GM23338 (cell line): ENCODE results near the gene CTNS. TPM values are rescaled to one million over a fixed set of nuclear protein-coding genes. Genes with fewer than 3 reads are reported as not detected.

ENCODE experiments used
- ATAC-seq: fragments of 200-7000 bp; cut with Tn5 transposase; 3 replicates; pipeline ENCODE4 v1.9.1; 2020
- DNase-seq: peaks from one replicate; pipeline ENCODE4 v3.0.0-alpha.2; 2015; ENCODE audit warnings: low spot score
- H2AFZ ChIP-seq: fragments of 200-600 bp; sonication (generic); 2 replicates; pipeline ENCODE4 v1.8.0; 2016; ENCODE audit warnings: antibody characterized with exemption, mild to moderate bottlenecking, moderate library complexity
- H3F3A ChIP-seq: fragments of 200-600 bp; sonication (generic); replicated peaks from 2 replicates; pipeline ENCODE4 v1.8.0; 2017; ENCODE audit warnings: antibody characterized with exemption, mixed run types, low read depth
- H3K27ac ChIP-seq: fragments of 200-600 bp; sonication (generic); 2 replicates; pipeline ENCODE4 v1.6.1; 2016; ENCODE audit warnings: low read depth
- H3K27me3 ChIP-seq: fragments of 200-600 bp; sonication (generic); 2 replicates; pipeline ENCODE4 v1.8.0; 2016; ENCODE audit warnings: mild to moderate bottlenecking, mixed run types, moderate library complexity; ENCODE audit not compliant: insufficient read depth
- H3K36me3 ChIP-seq: fragments of 200-600 bp; sonication (generic); 2 replicates; pipeline ENCODE4 v1.8.0; 2016; ENCODE audit warnings: mild to moderate bottlenecking; ENCODE audit not compliant: insufficient read depth
- H3K4me1 ChIP-seq: fragments of 200-600 bp; sonication (generic); 2 replicates; pipeline ENCODE4 v1.8.0; 2016; ENCODE audit warnings: mild to moderate bottlenecking, moderate library complexity; ENCODE audit not compliant: insufficient read depth
- H3K4me2 ChIP-seq: fragments of 200-600 bp; sonication (generic); 2 replicates; pipeline ENCODE4 v1.7.1; 2017; ENCODE audit warnings: mixed run types
- H3K4me3 ChIP-seq: fragments of 200-600 bp; sonication (generic); 2 replicates; pipeline ENCODE4 v1.6.1; 2016; ENCODE audit warnings: mixed run types
- H3K79me2 ChIP-seq: fragments of 200-600 bp; sonication (generic); replicated peaks from 2 replicates; pipeline ENCODE4 v1.8.0; 2017; ENCODE audit warnings: mild to moderate bottlenecking; ENCODE audit not compliant: insufficient read depth
- H3K9me2 ChIP-seq: fragments of 200-600 bp; sonication (generic); 2 replicates; pipeline ENCODE4 v1.8.0; 2017; ENCODE audit not compliant: insufficient read depth
- H4K20me1 ChIP-seq: fragments of 200-600 bp; sonication (generic); replicated peaks from 2 replicates; pipeline ENCODE4 v1.8.0; 2017; ENCODE audit warnings: mild to moderate bottlenecking; ENCODE audit not compliant: insufficient read depth
- H3K27ac Mint-ChIP-seq: 2 replicates; pipeline ENCODE4 v1.8.0; 2020; ENCODE audit warnings: inconsistent platforms, mild to moderate bottlenecking, moderate library complexity, mixed read lengths
- H3K27me3 Mint-ChIP-seq: 3 replicates; pipeline ENCODE4 v1.8.0; 2022; ENCODE audit warnings: low read depth, mild to moderate bottlenecking, moderate library complexity, mixed read lengths, inconsistent platforms; ENCODE audit not compliant: insufficient read depth, poor library complexity
- H3K36me3 Mint-ChIP-seq: 3 replicates; pipeline ENCODE4 v1.8.0; 2021; ENCODE audit warnings: low read depth, mild to moderate bottlenecking, inconsistent platforms, moderate library complexity, mixed read lengths
- H3K4me1 Mint-ChIP-seq: 3 replicates; pipeline ENCODE4 v1.8.0; 2020; ENCODE audit warnings: mild to moderate bottlenecking, inconsistent platforms, mixed read lengths
- H3K4me3 Mint-ChIP-seq: 3 replicates; pipeline ENCODE4 v1.8.0; 2021; ENCODE audit warnings: moderate library complexity, mild to moderate bottlenecking, inconsistent platforms, mixed read lengths
- H3K9me3 Mint-ChIP-seq: 3 replicates; pipeline ENCODE4 v1.8.0; 2020; ENCODE audit warnings: moderate library complexity, mild to moderate bottlenecking, inconsistent platforms, mixed read lengths
- JUNB ChIP-seq: IDR thresholded peaks from one replicate; pipeline ENCODE4 v1.6.1; 2016; ENCODE audit warnings: antibody characterized with exemption; ENCODE audit not compliant: unreplicated experiment
- POLR2AphosphoS5 ChIP-seq: IDR thresholded peaks from 2 replicates; pipeline ENCODE4 v1.6.1; 2016; ENCODE audit warnings: antibody characterized with exemption, low read depth
- ZNF114 ChIP-seq: fragments of 250-450 bp; sonication (Bioruptor Pico); IDR thresholded peaks from 2 replicates; pipeline ENCODE4 v1.5.0; 2020; ENCODE audit warnings: mild to moderate bottlenecking, moderate library complexity
- polyA plus RNA-seq: library from polyadenylated mRNA; unstranded; fragments of >200 nt; fragmentation: Nextera tagmentation; extraction: Ambion mirVana; gene quantifications from 2 replicates; pipeline ENCODE4 v1.2.1, GENCODE V29; 2016
- total RNA-seq: library from RNA; depleted of rRNA; stranded (reverse); fragments of >200 nt; shearing (Covaris generic); gene quantifications from 2 replicates; pipeline ENCODE4 v1.2.3, GENCODE V29; 2014
- TF ChIP-seq, protein P1 (sequence below), 2 experiments: fragments of 200-600 bp in 1 of 2; sonication (generic) in 1 of 2; conservative IDR thresholded peaks; 2 replicates each; pipeline versions ENCODE4 v1.5.1 to v1.6.1; 2016 to 2017; ENCODE audit warnings: antibody characterized with exemption in 2 of 2, low read depth in 2 of 2, mild to moderate bottlenecking in 2 of 2, moderate library complexity in 1 of 2
- TF ChIP-seq, protein P2 (sequence below): IDR thresholded peaks from 2 replicates; pipeline ENCODE4 v1.6.1; 2016; ENCODE audit warnings: antibody characterized with exemption

CTNS gene
- total and polyA plus RNA-seq, 2 experiments from 2014 or later, result 5.9 to 21.8 TPM

DNA sequence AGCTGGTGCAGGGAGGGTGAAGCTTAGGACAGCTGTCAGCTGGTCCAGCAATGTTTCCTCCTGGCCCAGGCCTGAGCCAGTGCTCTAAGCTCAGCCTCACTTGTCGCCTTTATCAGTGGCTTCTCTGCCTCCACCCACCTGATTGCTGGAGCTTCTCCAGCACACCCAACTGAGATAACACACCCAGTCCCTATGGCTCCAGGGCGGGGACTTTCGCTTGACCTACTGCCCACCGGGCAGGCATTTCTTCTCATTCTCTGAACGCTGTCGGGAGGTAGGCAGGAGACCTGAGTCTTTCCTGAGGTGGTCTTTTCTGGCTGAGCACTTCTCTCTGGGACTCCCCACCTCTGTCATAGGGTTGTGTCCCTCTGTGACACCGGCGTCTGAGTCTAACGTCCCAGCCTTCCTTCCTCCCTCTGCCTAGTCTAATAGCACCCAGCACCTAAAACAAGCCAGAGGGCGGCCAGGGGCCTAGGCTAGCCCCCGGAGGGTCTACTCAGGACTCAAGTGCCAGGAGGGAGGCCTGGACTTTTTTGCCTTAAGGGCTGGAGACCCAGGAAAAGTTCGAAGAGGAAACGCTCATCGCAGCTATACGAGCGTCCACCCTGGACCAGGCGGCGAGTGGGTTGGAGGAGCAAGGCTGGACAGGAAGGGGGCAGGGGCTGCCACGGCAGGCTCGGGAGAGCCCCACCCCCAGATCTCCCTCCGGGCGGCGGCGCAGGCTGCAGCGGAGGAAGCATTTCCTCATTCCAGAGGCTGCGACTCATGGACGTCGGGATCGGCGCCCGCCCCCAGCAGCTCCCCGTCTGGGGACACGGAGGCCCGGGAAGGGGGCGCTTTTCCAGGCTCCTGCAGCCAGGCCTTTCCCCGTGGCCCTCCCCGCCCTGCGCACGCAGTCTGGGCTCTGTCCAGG, 31.1 kb downstream of the CTNS start:
- 0 out of 2 replicates have a peak overlapping the region, but pooled peaks have one; percentile 52 for H2AFZ ChIP-seq
- peaks cover 23% of the 10 kb centered on the region; the same call in 2 of the 3 replicates for H3K36me3 Mint-ChIP-seq
- peak overlapping the region; percentile 100 for H3K4me3 Mint-ChIP-seq
- peak overlapping the region; percentile 99 for H3K4me3 ChIP-seq
- peaks cover 18% of the 10 kb centered on the region; the same call in 1 of the 2 replicates for H3F3A ChIP-seq
- H3K4me1 ChIP-seq, result peaks cover 7% of the 10 kb centered on the region; the same call in 1 of the 2 replicates
- no peaks in the 10 kb centered on the region for H3K36me3 ChIP-seq
- DNase-seq, result peak; percentile 83
- peaks cover 41% of the 10 kb centered on the region for H3K79me2 ChIP-seq
- no peaks in the 10 kb centered on the region for H3K27me3 ChIP-seq
- no peaks in the 10 kb centered on the region; the same call in 2 of the 3 replicates for H3K9me3 Mint-ChIP-seq
- ATAC-seq, result peak; percentile 72
- no peaks in the 10 kb centered on the region for H3K9me2 ChIP-seq
- peak overlapping the region; percentile 99 for H3K4me2 ChIP-seq
- H3K27me3 Mint-ChIP-seq, result peaks cover 21% of the 10 kb centered on the region
- peaks cover 14% of the 10 kb centered on the region for H4K20me1 ChIP-seq
- H3K27ac Mint-ChIP-seq, result peak overlapping the region; percentile 72
- TF ChIP-seq, protein P1, sequence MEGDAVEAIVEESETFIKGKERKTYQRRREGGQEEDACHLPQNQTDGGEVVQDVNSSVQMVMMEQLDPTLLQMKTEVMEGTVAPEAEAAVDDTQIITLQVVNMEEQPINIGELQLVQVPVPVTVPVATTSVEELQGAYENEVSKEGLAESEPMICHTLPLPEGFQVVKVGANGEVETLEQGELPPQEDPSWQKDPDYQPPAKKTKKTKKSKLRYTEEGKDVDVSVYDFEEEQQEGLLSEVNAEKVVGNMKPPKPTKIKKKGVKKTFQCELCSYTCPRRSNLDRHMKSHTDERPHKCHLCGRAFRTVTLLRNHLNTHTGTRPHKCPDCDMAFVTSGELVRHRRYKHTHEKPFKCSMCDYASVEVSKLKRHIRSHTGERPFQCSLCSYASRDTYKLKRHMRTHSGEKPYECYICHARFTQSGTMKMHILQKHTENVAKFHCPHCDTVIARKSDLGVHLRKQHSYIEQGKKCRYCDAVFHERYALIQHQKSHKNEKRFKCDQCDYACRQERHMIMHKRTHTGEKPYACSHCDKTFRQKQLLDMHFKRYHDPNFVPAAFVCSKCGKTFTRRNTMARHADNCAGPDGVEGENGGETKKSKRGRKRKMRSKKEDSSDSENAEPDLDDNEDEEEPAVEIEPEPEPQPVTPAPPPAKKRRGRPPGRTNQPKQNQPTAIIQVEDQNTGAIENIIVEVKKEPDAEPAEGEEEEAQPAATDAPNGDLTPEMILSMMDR (conservative IDR thresholded peaks at IDR 0.05; ENCODE audit: low read depth in 2 of 2), result peak in 1 of 2 experiments; percentile 0; a peak in 1 of 4 replicates
- no peak for TF ChIP-seq JUNB
- peaks cover 22% of the 10 kb centered on the region for H3K4me1 Mint-ChIP-seq
- peak overlapping the region; percentile 98 for H3K27ac ChIP-seq

DNA sequence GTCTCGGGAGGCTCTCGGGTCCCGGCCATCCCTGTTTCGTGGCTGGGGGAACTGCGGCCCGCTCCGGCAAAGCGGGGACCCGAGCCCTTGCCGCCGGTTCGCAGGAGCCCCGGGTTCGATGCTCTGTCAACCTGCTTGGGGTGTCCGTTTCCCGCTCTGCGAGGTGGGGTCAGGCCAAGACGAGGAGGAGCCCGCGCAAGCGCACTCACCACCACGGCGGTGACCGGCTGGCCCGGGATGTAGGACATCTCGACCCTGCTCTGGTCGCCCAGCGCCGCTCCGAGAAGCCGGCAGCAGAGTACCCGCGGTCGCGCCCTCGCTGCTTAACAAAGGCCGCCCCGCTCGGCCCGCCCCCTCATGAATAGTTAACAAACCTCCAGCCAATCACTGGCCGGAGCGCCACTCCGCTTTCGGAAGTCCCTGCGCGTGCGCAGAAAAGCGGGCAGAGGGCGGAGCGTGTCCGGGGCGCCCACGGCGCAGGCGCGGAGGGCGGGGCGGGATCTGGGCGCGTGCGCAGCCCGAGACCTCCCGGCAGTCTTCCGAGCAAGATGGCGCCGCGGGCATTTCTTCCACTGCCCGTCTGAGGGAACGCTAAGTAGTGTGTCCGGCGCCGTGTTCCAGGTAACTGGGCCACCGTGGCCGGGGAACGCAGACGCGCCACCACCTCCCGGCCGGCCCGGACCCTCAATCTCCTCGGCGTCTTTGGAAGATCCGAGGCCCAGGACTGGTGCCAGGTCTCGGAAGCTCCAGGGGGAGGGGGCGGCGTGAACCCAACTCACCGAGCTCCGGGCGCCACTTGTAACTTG, 31.9 kb downstream of the CTNS start, which contains the start of the genes EMC6 and TAX1BP3:
EMC6 (plus strand) TSS at position 534 of the 806 bp plus-strand sequence. CDS start 335 bp downstream, outside the sequence.
TAX1BP3 (minus strand) TSS at position 300 of the 806 bp plus-strand sequence; CDS start at position 248, 52 bp downstream.
- H2AFZ ChIP-seq, result peak within 1 kb of the TSS; percentile 52; the same call in 1 of the 2 replicates
- H3K4me3 Mint-ChIP-seq, result peak within 1 kb of the TSS; percentile 100
- H3K79me2 ChIP-seq, result peaks cover 41% of the 10 kb centered on the region
- TF ChIP-seq, protein P1 (conservative IDR thresholded peaks at IDR 0.05; ENCODE audit: low read depth in 2 of 2), result no peak
- TF ChIP-seq ZNF114 (CRISPR knock-in tag) (no peak), POLR2AphosphoS5 (peak; percentile 98)
- TF ChIP-seq, protein P2, sequence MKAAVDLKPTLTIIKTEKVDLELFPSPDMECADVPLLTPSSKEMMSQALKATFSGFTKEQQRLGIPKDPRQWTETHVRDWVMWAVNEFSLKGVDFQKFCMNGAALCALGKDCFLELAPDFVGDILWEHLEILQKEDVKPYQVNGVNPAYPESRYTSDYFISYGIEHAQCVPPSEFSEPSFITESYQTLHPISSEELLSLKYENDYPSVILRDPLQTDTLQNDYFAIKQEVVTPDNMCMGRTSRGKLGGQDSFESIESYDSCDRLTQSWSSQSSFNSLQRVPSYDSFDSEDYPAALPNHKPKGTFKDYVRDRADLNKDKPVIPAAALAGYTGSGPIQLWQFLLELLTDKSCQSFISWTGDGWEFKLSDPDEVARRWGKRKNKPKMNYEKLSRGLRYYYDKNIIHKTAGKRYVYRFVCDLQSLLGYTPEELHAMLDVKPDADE, result 0 out of 2 replicates have a peak, but pooled peaks have one; percentile 35

More for the DNA sequence above, 31.9 kb downstream of the CTNS start, which contains the start of the genes EMC6 and TAX1BP3:
- Mint-ChIP-seq H3K27ac (peak within 1 kb of the TSS; percentile 96), H3K9me3 (no peaks in the 10 kb centered on the region; the same call in 2 of the 3 replicates), H3K4me1 (peaks cover 24% of the 10 kb centered on the region), H3K36me3 (peaks cover 23% of the 10 kb centered on the region; the same call in 2 of the 3 replicates), H3K27me3 (peaks cover 21% of the 10 kb centered on the region)
- peak; percentile 99 for DNase-seq
- Histone ChIP-seq H3K4me3 (peak within 1 kb of the TSS; percentile 99), H4K20me1 (peaks cover 14% of the 10 kb centered on the region), H3K9me2 (no peaks in the 10 kb centered on the region), H3K27me3 (no peaks in the 10 kb centered on the region), H3K36me3 (no peaks in the 10 kb centered on the region), H3K27ac (peak within 1 kb of the TSS; percentile 98), H3K4me1 (peaks cover 7% of the 10 kb centered on the region; the same call in 1 of the 2 replicates), H3F3A (peaks cover 21% of the 10 kb centered on the region; the same call in 1 of the 2 replicates), H3K4me2 (peak within 1 kb of the TSS; percentile 99)
- peak; percentile 93 for ATAC-seq
